WTC11 (cell line): ENCODE data around the gene APOE.

Experiments used
- ESRRA ChIP-seq: sonication (generic); formaldehyde crosslinking; IDR thresholded peaks from 2 replicates; pipeline ENCODE4 v1.8.1; 2022; ENCODE audit warnings: mild to moderate bottlenecking, missing genetic modification reagents, borderline replicate concordance
- FOXP1 ChIP-seq: sonication (generic); formaldehyde crosslinking; IDR thresholded peaks from 2 replicates; pipeline ENCODE4 v1.8.0; 2022; ENCODE audit warnings: missing genetic modification reagents, mild to moderate bottlenecking, moderate library complexity, borderline replicate concordance
- MXD4 ChIP-seq: fragments of 250-450 bp; sonication (Bioruptor Pico); IDR thresholded peaks from 2 replicates; pipeline ENCODE4 v1.8.0; 2021; ENCODE audit warnings: mild to moderate bottlenecking, moderate library complexity, borderline replicate concordance
- NR1H2 ChIP-seq: sonication (generic); formaldehyde crosslinking; IDR thresholded peaks from 2 replicates; pipeline ENCODE4 v1.9.0; 2021; ENCODE audit warnings: mild to moderate bottlenecking, moderate library complexity, missing genetic modification reagents
- NR3C1 ChIP-seq: sonication (generic); formaldehyde crosslinking; conservative IDR thresholded peaks from 2 replicates; pipeline ENCODE4 v1.8.1; 2023; ENCODE audit warnings: low read depth, mild to moderate bottlenecking, missing genetic modification reagents
- SP1 ChIP-seq: sonication (generic); formaldehyde crosslinking; conservative IDR thresholded peaks from 2 replicates; pipeline ENCODE4 v1.8.1; 2022; ENCODE audit warnings: missing genetic modification reagents
- TF ChIP-seq, protein P1 (sequence below): sonication (generic); formaldehyde crosslinking; IDR thresholded peaks from 2 replicates; pipeline ENCODE4 v1.8.0; 2022; ENCODE audit warnings: mild to moderate bottlenecking, missing genetic modification reagents
- TF ChIP-seq, protein P2 (sequence below): sonication (generic); formaldehyde crosslinking; IDR thresholded peaks from 2 replicates; pipeline ENCODE4 v1.8.1; 2023; ENCODE audit warnings: mild to moderate bottlenecking, missing genetic modification reagents, borderline replicate concordance
- TF ChIP-seq, protein P3 (sequence below): sonication (generic); formaldehyde crosslinking; IDR thresholded peaks from 2 replicates; pipeline ENCODE4 v1.8.1; 2022; ENCODE audit warnings: low read depth, missing genetic modification reagents, borderline replicate concordance
- TF ChIP-seq, protein P4 (sequence below): fragments of 200-600 bp; IDR thresholded peaks from 2 replicates; pipeline ENCODE4 v1.8.0; 2022; ENCODE audit warnings: antibody characterized with exemption
- TF ChIP-seq, protein P5 (sequence below): sonication (generic); formaldehyde crosslinking; IDR thresholded peaks from 2 replicates; pipeline ENCODE4 v1.8.0; 2022; ENCODE audit warnings: mild to moderate bottlenecking, missing genetic modification reagents
- TF ChIP-seq, protein P6 (sequence below): sonication (generic); formaldehyde crosslinking; IDR thresholded peaks from 2 replicates; pipeline ENCODE4 v1.8.1; 2023; ENCODE audit warnings: mild to moderate bottlenecking, missing genetic modification reagents, moderate library complexity

DNA sequence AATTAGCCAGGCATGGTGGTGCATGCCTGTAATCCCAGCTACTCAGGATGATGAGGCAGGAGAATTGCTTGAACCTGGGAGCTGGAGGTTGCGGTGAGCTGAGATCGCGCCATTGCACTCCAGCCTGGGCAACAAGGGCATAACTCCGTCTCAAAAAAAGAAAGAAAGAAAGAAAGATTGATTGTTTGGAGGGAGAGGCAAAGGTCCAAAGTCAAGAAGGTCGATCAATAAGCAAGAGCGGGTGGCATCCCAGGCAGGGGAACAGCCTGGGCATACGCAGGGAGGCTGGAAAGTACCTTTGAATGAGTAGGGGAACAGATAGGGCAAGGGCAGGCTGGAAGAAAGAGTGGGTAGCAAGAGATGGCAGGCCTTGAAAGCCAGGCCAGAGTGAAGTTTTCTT, 24.5 kb downstream of the APOE start:
- TF ChIP-seq, protein P1, sequence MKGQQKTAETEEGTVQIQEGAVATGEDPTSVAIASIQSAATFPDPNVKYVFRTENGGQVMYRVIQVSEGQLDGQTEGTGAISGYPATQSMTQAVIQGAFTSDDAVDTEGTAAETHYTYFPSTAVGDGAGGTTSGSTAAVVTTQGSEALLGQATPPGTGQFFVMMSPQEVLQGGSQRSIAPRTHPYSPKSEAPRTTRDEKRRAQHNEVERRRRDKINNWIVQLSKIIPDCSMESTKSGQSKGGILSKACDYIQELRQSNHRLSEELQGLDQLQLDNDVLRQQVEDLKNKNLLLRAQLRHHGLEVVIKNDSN (CRISPR knock-in tag), result no peak
- TF ChIP-seq, protein P2, sequence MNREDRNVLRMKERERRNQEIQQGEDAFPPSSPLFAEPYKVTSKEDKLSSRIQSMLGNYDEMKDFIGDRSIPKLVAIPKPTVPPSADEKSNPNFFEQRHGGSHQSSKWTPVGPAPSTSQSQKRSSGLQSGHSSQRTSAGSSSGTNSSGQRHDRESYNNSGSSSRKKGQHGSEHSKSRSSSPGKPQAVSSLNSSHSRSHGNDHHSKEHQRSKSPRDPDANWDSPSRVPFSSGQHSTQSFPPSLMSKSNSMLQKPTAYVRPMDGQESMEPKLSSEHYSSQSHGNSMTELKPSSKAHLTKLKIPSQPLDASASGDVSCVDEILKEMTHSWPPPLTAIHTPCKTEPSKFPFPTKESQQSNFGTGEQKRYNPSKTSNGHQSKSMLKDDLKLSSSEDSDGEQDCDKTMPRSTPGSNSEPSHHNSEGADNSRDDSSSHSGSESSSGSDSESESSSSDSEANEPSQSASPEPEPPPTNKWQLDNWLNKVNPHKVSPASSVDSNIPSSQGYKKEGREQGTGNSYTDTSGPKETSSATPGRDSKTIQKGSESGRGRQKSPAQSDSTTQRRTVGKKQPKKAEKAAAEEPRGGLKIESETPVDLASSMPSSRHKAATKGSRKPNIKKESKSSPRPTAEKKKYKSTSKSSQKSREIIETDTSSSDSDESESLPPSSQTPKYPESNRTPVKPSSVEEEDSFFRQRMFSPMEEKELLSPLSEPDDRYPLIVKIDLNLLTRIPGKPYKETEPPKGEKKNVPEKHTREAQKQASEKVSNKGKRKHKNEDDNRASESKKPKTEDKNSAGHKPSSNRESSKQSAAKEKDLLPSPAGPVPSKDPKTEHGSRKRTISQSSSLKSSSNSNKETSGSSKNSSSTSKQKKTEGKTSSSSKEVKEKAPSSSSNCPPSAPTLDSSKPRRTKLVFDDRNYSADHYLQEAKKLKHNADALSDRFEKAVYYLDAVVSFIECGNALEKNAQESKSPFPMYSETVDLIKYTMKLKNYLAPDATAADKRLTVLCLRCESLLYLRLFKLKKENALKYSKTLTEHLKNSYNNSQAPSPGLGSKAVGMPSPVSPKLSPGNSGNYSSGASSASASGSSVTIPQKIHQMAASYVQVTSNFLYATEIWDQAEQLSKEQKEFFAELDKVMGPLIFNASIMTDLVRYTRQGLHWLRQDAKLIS (CRISPR knock-in tag), result no peak
- TF ChIP-seq, protein P3, sequence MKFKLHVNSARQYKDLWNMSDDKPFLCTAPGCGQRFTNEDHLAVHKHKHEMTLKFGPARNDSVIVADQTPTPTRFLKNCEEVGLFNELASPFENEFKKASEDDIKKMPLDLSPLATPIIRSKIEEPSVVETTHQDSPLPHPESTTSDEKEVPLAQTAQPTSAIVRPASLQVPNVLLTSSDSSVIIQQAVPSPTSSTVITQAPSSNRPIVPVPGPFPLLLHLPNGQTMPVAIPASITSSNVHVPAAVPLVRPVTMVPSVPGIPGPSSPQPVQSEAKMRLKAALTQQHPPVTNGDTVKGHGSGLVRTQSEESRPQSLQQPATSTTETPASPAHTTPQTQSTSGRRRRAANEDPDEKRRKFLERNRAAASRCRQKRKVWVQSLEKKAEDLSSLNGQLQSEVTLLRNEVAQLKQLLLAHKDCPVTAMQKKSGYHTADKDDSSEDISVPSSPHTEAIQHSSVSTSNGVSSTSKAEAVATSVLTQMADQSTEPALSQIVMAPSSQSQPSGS (CRISPR knock-in tag), result no peak
- TF ChIP-seq, protein P4, sequence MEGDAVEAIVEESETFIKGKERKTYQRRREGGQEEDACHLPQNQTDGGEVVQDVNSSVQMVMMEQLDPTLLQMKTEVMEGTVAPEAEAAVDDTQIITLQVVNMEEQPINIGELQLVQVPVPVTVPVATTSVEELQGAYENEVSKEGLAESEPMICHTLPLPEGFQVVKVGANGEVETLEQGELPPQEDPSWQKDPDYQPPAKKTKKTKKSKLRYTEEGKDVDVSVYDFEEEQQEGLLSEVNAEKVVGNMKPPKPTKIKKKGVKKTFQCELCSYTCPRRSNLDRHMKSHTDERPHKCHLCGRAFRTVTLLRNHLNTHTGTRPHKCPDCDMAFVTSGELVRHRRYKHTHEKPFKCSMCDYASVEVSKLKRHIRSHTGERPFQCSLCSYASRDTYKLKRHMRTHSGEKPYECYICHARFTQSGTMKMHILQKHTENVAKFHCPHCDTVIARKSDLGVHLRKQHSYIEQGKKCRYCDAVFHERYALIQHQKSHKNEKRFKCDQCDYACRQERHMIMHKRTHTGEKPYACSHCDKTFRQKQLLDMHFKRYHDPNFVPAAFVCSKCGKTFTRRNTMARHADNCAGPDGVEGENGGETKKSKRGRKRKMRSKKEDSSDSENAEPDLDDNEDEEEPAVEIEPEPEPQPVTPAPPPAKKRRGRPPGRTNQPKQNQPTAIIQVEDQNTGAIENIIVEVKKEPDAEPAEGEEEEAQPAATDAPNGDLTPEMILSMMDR, result no peak
- TF ChIP-seq ESRRA (CRISPR knock-in tag) (no peak), MXD4 (CRISPR knock-in tag) (no peak), FOXP1 (CRISPR knock-in tag) (no peak), SP1 (CRISPR knock-in tag) (no peak), NR3C1 (no peak), NR1H2 (no peak)
- TF ChIP-seq, protein P5, sequence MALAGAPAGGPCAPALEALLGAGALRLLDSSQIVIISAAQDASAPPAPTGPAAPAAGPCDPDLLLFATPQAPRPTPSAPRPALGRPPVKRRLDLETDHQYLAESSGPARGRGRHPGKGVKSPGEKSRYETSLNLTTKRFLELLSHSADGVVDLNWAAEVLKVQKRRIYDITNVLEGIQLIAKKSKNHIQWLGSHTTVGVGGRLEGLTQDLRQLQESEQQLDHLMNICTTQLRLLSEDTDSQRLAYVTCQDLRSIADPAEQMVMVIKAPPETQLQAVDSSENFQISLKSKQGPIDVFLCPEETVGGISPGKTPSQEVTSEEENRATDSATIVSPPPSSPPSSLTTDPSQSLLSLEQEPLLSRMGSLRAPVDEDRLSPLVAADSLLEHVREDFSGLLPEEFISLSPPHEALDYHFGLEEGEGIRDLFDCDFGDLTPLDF (CRISPR knock-in tag), result no peak
- TF ChIP-seq, protein P6, sequence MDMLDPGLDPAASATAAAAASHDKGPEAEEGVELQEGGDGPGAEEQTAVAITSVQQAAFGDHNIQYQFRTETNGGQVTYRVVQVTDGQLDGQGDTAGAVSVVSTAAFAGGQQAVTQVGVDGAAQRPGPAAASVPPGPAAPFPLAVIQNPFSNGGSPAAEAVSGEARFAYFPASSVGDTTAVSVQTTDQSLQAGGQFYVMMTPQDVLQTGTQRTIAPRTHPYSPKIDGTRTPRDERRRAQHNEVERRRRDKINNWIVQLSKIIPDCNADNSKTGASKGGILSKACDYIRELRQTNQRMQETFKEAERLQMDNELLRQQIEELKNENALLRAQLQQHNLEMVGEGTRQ (CRISPR knock-in tag), result no peak
